ENCODE data around the gene KCNQ2.

KCNQ2 gene

GRCh38 chr20:63491078-63491477, 18.6 kb upstream of the KCNQ2 start:
- Histone ChIP-seq H3K27ac (ENCODE audit: low read depth, low read length) (no peak overlapping the region), H3K4me3 (ENCODE audit: low read length) (no peak overlapping the region), H3K9me3 (ENCODE audit: control insufficient read depth, insufficient read depth, low read length) (no peaks in the 10 kb centered on the region), H3K4me2 (ENCODE audit: low read length) (no peak overlapping the region), H3K9me2 (replicated peaks; ENCODE audit: control insufficient read depth, low read length) (no peaks in the 10 kb centered on the region), H3K79me2 (ENCODE audit: control insufficient read depth, low read length) (no peaks in the 10 kb centered on the region), H4K20me1 (ENCODE audit: control insufficient read depth, insufficient read depth, low read depth, low read length) (no peaks in the 10 kb centered on the region), H3F3A (ENCODE audit: control insufficient read depth, insufficient read depth) (no peaks in the 10 kb centered on the region), H3K36me3 (ENCODE audit: control insufficient read depth, low read length) (no peaks in the 10 kb centered on the region), H3K27me3 (ENCODE audit: control insufficient read depth, low read length) (no peaks in the 10 kb centered on the region), H3K4me1 (ENCODE audit: control insufficient read depth, low read length) (no peaks in the 10 kb centered on the region)
- TF ChIP-seq, protein P1, sequence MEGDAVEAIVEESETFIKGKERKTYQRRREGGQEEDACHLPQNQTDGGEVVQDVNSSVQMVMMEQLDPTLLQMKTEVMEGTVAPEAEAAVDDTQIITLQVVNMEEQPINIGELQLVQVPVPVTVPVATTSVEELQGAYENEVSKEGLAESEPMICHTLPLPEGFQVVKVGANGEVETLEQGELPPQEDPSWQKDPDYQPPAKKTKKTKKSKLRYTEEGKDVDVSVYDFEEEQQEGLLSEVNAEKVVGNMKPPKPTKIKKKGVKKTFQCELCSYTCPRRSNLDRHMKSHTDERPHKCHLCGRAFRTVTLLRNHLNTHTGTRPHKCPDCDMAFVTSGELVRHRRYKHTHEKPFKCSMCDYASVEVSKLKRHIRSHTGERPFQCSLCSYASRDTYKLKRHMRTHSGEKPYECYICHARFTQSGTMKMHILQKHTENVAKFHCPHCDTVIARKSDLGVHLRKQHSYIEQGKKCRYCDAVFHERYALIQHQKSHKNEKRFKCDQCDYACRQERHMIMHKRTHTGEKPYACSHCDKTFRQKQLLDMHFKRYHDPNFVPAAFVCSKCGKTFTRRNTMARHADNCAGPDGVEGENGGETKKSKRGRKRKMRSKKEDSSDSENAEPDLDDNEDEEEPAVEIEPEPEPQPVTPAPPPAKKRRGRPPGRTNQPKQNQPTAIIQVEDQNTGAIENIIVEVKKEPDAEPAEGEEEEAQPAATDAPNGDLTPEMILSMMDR (IDR thresholded peaks at IDR 0.05; ENCODE audit: low read depth, low read length, poor library complexity, severe bottlenecking), result no peak
- TF ChIP-seq EZH2phosphoT487 (IDR thresholded peaks at IDR 0.05; ENCODE audit: borderline replicate concordance, low read length), result no peak

DNA sequence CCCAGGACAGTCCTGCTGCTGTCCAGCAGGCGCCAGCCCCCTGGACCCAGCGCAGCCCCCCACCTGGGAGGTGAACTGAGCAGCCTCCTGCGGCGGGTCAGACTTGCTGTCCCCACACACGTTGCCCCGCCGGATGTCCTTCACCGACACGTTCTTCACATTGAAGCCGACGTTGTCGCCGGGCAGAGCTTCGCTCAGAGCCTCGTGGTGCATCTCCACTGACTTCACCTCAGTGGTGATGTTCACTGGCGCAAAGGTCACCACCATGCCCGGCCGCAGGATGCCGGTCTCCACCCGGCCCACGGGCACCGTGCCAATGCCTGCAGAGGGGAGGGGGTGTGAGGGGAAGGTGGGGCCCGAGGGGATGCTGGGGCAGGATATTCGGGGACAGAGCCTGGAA, 18.0 kb upstream of the KCNQ2 start:
- Histone ChIP-seq H3K4me2 (ENCODE audit: low read length) (no peak overlapping the region), H3K4me1 (ENCODE audit: control insufficient read depth, low read length) (no peaks in the 10 kb centered on the region), H4K20me1 (ENCODE audit: control insufficient read depth, insufficient read depth, low read depth, low read length) (no peaks in the 10 kb centered on the region), H3K79me2 (ENCODE audit: control insufficient read depth, low read length) (no peaks in the 10 kb centered on the region), H3K9me3 (ENCODE audit: control insufficient read depth, insufficient read depth, low read length) (no peaks in the 10 kb centered on the region), H3K9me2 (replicated peaks; ENCODE audit: control insufficient read depth, low read length) (no peaks in the 10 kb centered on the region), H3K36me3 (ENCODE audit: control insufficient read depth, low read length) (no peaks in the 10 kb centered on the region), H3F3A (ENCODE audit: control insufficient read depth, insufficient read depth) (no peaks in the 10 kb centered on the region), H3K27me3 (ENCODE audit: control insufficient read depth, low read length) (no peaks in the 10 kb centered on the region), H3K4me3 (ENCODE audit: low read length) (no peak overlapping the region), H3K27ac (ENCODE audit: low read depth, low read length) (no peak overlapping the region)
- TF ChIP-seq EZH2phosphoT487 (IDR thresholded peaks at IDR 0.05; ENCODE audit: borderline replicate concordance, low read length), result no peak
- TF ChIP-seq, protein P1 (IDR thresholded peaks at IDR 0.05; ENCODE audit: low read depth, low read length, poor library complexity, severe bottlenecking), result no peak

DNA sequence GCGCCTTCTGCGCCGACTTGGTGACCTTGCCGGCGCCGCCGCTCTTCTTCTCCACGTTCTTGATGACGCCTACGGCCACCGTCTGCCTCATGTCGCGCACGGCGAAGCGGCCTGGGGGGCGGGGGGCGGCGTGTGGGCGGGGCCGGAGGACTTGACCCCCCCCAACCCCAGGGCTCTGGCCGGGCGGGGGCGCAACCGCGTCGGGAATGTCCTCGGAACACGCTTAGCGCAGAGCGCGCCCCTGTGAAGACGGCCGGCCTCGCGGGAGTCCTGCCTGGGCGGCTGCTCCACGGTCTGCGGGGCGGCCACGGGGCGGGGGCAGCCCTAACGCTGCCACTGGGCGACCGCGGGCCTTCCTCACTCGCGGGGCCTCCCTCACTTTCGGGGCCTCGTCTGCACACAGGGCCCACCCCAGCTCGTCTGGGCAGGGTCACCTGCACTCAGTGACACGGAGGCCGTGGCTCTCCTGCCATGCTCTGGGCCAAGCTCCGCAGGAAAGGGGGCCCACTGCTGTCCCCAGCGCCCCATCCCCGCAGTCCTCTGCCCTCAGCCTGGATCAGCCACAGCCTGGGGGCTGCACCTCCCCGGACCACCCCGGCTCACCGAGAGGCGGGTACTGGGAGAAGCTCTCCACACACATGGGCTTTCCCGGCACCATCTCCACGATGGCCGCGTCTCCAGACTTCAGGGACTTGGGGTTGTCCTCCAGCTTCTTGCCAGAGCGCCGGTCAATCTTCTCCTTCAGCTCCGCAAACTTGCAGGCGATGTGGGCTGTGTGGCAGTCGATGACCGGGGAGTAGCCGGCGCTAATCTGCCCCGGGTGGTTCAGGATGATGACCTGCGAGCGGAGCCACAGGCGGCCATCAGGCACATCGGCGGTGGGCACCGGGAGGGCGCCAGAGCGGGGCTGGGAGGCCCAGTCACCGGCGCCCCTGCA, 16.1 kb upstream of the KCNQ2 start:
- Histone ChIP-seq H3F3A (ENCODE audit: control insufficient read depth, insufficient read depth) (no peaks in the 10 kb centered on the region), H3K4me3 (ENCODE audit: low read length) (no peak overlapping the region), H3K4me2 (ENCODE audit: low read length) (no peak overlapping the region), H3K27me3 (ENCODE audit: control insufficient read depth, low read length) (no peaks in the 10 kb centered on the region), H3K9me3 (ENCODE audit: control insufficient read depth, insufficient read depth, low read length) (no peaks in the 10 kb centered on the region), H3K36me3 (ENCODE audit: control insufficient read depth, low read length) (no peaks in the 10 kb centered on the region), H3K9me2 (replicated peaks; ENCODE audit: control insufficient read depth, low read length) (no peaks in the 10 kb centered on the region), H3K27ac (ENCODE audit: low read depth, low read length) (no peak overlapping the region), H4K20me1 (ENCODE audit: control insufficient read depth, insufficient read depth, low read depth, low read length) (no peaks in the 10 kb centered on the region), H3K4me1 (ENCODE audit: control insufficient read depth, low read length) (no peaks in the 10 kb centered on the region), H3K79me2 (ENCODE audit: control insufficient read depth, low read length) (no peaks in the 10 kb centered on the region)
- TF ChIP-seq, protein P1 (IDR thresholded peaks at IDR 0.05; ENCODE audit: low read depth, low read length, poor library complexity, severe bottlenecking), result no peak
- no peak for TF ChIP-seq EZH2phosphoT487 (IDR thresholded peaks at IDR 0.05; ENCODE audit: borderline replicate concordance, low read length)
